Fibroblast of villous mesenchyme (primary cell): Measurements from ENCODE around the gene FBXO47. TPM values are rescaled to one million over a fixed set of nuclear protein-coding genes. Genes with fewer than 3 reads are reported as not detected.
"Not testable (repeated sequence)": the region's sequence is repeated elsewhere in the genome, so short reads cannot be mapped to it uniquely, and the experiment has no call there.

ENCODE experiments used
- DNase-seq: peaks from one replicate; pipeline ENCODE4 v3.0.0-alpha.2; 2010; ENCODE audit warnings: low read depth
- H3K4me3 ChIP-seq: 2 replicates; pipeline ENCODE4 v1.5.1; 2011; ENCODE audit warnings: low read depth, mild to moderate bottlenecking, low read length
- CTCF ChIP-seq: IDR thresholded peaks from 2 replicates; pipeline ENCODE4 v1.5.1; 2012; ENCODE audit warnings: low read depth, mild to moderate bottlenecking, low read length; ENCODE audit not compliant: insufficient read depth
- total RNA-seq: library from RNA; depleted of rRNA; stranded (reverse); fragments of >200 nt; gene quantifications from 2 replicates; pipeline ENCODE4 v1.2.3, GENCODE V29; 2012

Gene FBXO47
- total RNA-seq, 1 donor = not detected

- no peak for TF ChIP-seq CTCF
- no peak for DNase-seq
- H3K4me3 ChIP-seq = no peak overlapping the region
These were observed 11.0 kb upstream of the FBXO47 start for GRCh38 chr17:38978180-38978579.

GRCh38 chr17:38976187-38976551 lies 9.0 kb upstream of the FBXO47 start:
- H3K4me3 ChIP-seq = not testable (repeated sequence)
- peak; percentile 86 for DNase-seq

- DNase-seq = no peak
- no peak for TF ChIP-seq CTCF
- H3K4me3 ChIP-seq = no peak overlapping the region
These were observed 3.6 kb upstream of the FBXO47 start for GRCh38 chr17:38970804-38971203.

- no peak for TF ChIP-seq CTCF
- no peak overlapping the region for H3K4me3 ChIP-seq
These were observed 2.9 kb upstream of the FBXO47 start for GRCh38 chr17:38970128-38970527.

GRCh38 chr17:38969281-38969680 lies 2.1 kb upstream of the FBXO47 start:
- H3K4me3 ChIP-seq = no peak overlapping the region
- TF ChIP-seq CTCF = no peak

More at GRCh38 chr17:38970128-38970527, 2.9 kb upstream of the FBXO47 start:
- DNase-seq = no peak

GRCh38 chr17:38961413-38961812 lies 5.8 kb downstream of the FBXO47 start:
- TF ChIP-seq CTCF = no peak
- H3K4me3 ChIP-seq = no peak overlapping the region

More at GRCh38 chr17:38969281-38969680, 2.1 kb upstream of the FBXO47 start:
- no peak for DNase-seq

GRCh38 chr17:38960402-38960801 lies 6.8 kb downstream of the FBXO47 start:
- H3K4me3 ChIP-seq = no peak overlapping the region
- no peak for DNase-seq
- no peak for TF ChIP-seq CTCF

More at GRCh38 chr17:38961413-38961812, 5.8 kb downstream of the FBXO47 start:
- DNase-seq = no peak
